Coronary artery (tissue), 2 donors: Measurements from ENCODE around the gene STK32B.
A peak's percentile ranks its signal among the peaks of the same experiment; 100 is the strongest.

ENCODE experiments used
- DNase-seq: peaks from one replicate; pipeline ENCODE4 v3.0.0-alpha.2; 2017; ENCODE audit warnings: low spot score
- H3K27ac ChIP-seq, 2 donors: fragments of 200-600 bp; sonication (generic); one replicate each; pipeline ENCODE4 v1.5.1; 2016 to 2019
- H3K4me3 ChIP-seq: fragments of 200-600 bp; sonication (generic); 2 replicates; pipeline ENCODE4 v1.5.1; 2016; ENCODE audit warnings: mild to moderate bottlenecking, moderate library complexity
- TF ChIP-seq, protein P1 (sequence below): fragments of 200-600 bp; sonication (generic); IDR thresholded peaks from one replicate; pipeline ENCODE4 v1.5.1; 2019; ENCODE audit warnings: antibody characterized with exemption

Gene STK32B

DNA sequence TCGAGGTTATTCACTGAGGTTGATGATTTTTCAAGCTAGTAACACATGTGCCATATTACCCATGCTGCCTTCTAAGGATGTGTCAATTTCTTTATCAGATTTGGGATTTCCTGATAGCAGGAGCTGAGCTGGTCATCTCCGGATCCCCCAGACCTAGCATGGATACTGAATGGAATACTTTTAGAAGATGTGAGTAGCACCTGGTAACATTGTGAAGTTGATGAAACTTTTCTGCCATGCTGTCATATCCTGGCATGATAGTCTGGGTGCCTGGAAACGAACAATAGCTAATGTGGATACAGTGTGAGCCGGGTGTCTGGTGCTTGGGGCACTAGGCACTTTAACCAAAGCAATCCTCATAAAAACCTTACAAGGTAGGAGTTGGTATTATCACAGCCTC is 21.1 kb upstream of the STK32B start:
- Histone ChIP-seq H3K4me3 (no peak overlapping the region), H3K27ac (no peak overlapping the region)
- TF ChIP-seq, protein P1, sequence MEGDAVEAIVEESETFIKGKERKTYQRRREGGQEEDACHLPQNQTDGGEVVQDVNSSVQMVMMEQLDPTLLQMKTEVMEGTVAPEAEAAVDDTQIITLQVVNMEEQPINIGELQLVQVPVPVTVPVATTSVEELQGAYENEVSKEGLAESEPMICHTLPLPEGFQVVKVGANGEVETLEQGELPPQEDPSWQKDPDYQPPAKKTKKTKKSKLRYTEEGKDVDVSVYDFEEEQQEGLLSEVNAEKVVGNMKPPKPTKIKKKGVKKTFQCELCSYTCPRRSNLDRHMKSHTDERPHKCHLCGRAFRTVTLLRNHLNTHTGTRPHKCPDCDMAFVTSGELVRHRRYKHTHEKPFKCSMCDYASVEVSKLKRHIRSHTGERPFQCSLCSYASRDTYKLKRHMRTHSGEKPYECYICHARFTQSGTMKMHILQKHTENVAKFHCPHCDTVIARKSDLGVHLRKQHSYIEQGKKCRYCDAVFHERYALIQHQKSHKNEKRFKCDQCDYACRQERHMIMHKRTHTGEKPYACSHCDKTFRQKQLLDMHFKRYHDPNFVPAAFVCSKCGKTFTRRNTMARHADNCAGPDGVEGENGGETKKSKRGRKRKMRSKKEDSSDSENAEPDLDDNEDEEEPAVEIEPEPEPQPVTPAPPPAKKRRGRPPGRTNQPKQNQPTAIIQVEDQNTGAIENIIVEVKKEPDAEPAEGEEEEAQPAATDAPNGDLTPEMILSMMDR = no peak
- no peak for DNase-seq

DNA sequence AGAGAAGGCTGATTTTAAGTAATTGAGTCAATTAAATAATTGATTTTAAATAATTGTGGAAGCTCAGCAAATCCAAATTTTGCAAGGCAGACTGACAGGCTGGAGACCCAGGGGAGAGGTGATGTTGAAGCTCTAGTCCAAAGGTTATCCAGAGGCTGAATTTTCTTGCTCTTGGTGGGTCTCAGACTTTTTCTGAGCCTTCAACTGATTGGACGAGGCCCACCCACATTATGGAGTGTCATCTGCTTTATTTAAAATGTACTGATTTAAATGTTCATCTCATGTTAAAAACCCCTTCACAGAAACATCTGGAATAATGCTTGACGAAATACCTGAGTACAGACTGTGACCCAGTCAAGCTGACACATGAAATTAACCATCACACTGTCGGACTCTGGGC is 20.4 kb upstream of the STK32B start:
- no peak for DNase-seq
- Histone ChIP-seq H3K27ac (no peak overlapping the region), H3K4me3 (no peak overlapping the region)
- TF ChIP-seq, protein P1 = no peak

DNA sequence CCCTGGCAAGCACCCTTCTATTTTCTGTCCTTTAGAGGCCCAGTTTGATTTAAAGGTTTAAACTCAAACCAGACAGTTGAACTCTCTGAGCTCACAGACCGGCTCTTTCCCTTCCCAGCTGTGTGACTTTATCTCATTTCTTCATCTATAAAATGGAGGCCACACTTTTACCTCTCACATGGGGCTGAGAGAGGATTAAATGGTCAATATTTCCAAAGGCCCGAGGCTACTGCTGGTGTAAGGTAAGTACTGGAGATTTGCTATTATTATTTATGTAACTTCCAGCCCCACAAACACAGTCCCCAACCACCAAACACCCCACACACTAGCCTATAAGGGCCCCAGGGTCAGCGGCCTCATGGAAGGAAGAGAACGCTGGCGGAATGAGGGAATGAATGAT is 18.5 kb upstream of the STK32B start:
- TF ChIP-seq, protein P1 = no peak
- DNase-seq = no peak
- peak overlapping the region; percentile 35 for H3K4me3 ChIP-seq
- H3K27ac ChIP-seq = peak overlapping the region in 1 of 2 donors; percentile 68

DNA sequence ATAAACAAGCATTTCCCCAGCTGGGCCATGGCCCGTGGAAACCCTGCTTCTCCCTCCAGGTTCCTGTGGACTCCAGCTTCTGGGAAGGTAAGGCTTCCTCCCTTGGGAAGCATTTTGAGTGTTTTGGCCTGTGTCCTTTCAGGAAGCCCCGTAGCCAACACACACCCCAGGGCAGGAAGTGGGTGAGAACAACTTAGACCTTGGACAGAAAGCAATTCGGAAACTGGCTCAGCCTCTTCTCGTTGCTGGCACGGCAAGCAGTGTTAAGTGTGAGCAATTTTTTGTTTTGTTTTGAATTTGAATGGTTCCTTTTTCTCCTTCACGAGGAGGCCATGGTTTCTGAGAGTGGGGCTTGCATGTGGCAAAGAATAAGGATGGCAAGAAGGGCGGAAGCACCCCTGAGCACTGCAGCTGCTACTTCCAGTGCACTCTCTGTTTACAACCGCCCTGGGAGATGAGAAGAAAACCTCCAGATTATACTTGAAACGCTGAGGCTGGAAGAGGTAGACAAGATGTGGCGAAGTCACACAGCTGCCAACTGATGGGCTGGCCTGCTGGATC is 17.9 kb upstream of the STK32B start:
- H3K4me3 ChIP-seq = peak overlapping the region; percentile 35
- TF ChIP-seq, protein P1 = no peak
- DNase-seq = no peak
- peak overlapping the region in 1 of 2 donors; percentile 68 for H3K27ac ChIP-seq

DNA sequence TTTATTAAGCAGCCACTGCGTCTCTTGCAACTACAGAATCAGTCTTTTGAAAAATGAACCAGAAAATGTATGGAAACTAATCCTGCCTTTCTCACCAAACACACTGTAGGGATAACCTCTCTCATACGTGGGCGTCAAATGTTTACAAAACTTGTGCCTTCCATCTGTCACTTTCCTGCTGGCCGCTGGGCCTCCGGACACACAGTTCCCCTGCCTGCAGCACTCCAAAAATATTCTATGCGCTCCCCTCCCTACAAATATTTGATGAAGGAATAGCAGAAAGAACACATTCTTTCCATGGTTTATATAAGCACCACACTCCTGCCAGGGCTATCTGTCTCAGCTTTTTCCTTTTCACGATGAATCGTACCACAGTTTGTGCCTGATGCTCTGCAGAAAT is 17.1 kb upstream of the STK32B start:
- peak overlapping the region in 1 of 2 donors; percentile 68 for H3K27ac ChIP-seq

DNA sequence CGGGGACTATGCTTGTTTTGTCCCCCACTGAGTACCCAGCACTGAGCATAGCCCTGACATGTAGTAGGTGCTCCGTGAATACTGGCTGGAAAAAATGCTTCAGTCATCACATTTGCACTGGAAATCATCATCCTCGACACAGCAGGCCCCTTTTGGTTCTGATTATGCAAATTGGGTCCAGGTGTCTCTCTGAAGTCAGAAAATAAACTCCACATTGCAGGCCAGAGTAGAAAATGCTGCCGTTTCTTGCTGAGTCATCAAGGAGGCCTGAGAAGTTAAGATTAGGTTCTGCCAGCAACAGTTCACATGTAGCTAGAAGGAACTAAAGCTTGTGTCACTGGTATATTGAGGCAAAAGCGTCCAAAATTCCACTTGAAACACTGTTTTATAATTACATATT is 15.0 kb upstream of the STK32B start:
- TF ChIP-seq, protein P1 = no peak
- Histone ChIP-seq H3K4me3 (no peak overlapping the region), H3K27ac (no peak overlapping the region)
- no peak for DNase-seq

More for the DNA sequence above, 17.1 kb upstream of the STK32B start:
- no peak overlapping the region for H3K4me3 ChIP-seq
- TF ChIP-seq, protein P1 = no peak
- no peak for DNase-seq
